ENCODE data around the gene ZNF324B. TPM values are rescaled to one million over a fixed set of nuclear protein-coding genes. Genes with fewer than 3 reads are reported as not detected.

ZNF324B gene
- polyA plus RNA-seq, 3 donors, result 0.46 to 3.1 (median 0.82) TPM

GRCh38 chr19:58479736-58480480 is 28.5 kb downstream of the ZNF324B start:
- H2AFZ ChIP-seq (ENCODE audit: insufficient read depth, low read depth, low read length, poor library complexity, severe bottlenecking), result no peak overlapping the region
- Mint-ChIP-seq H3K9me3 (no peaks in the 10 kb centered on the region), H3K27ac (no peak overlapping the region), H3K4me1 (peaks cover 13% of the 10 kb centered on the region), H3K36me3 (peaks cover 3 to 8% of the 10 kb centered on the region in 2 donors), H3K4me3 (no peak overlapping the region), H3K27me3 (ENCODE audit: low read depth in 3 of 3) (peaks cover 0 to 6% (median 2%) of the 10 kb centered on the region in 3 donors)
- H3K4me3 ChIP-seq (replicated peaks in 1 of 3; ENCODE audit: low read depth in 2 of 3, low read length in 3 of 3), result no peak overlapping the region
- peaks cover 14 to 18% of the 10 kb centered on the region in 2 donors for H3K4me1 ChIP-seq (ENCODE audit: control insufficient read depth in 1 of 2, insufficient read depth in 2 of 2, low read length in 2 of 2)
- no peak overlapping the region for H3K4me2 ChIP-seq (replicated peaks; ENCODE audit: extremely low read depth, low read length, poor library complexity, severe bottlenecking)
- WGBS (ENCODE audit: insufficient coverage), result 94% methylated on average over 28 of the region's 28 CpGs
- no peak for DNase-seq
- H3K36me3 ChIP-seq (replicated peaks in 1 of 2; ENCODE audit: control insufficient read depth in 1 of 2, insufficient read depth in 2 of 2, low read length in 2 of 2), result peaks cover 0 to 6% of the 10 kb centered on the region in 2 donors
- no peaks in the 10 kb centered on the region for H3K27me3 ChIP-seq (ENCODE audit: control insufficient read depth in 2 of 2, insufficient read depth in 2 of 2, low read length in 2 of 2)
- no peaks in the 10 kb centered on the region for H3K9me3 ChIP-seq (replicated peaks in 1 of 2; ENCODE audit: control insufficient read depth in 1 of 2, insufficient read depth in 1 of 2, low read length in 2 of 2)
- intact Hi-C loops (cut with micrococcal nuclease), result no loop called here
- no peaks in the 10 kb centered on the region for H4K20me1 ChIP-seq (ENCODE audit: insufficient read depth, low read length)
- H3K9ac ChIP-seq (ENCODE audit: insufficient read depth, low read length, poor library complexity, severe bottlenecking), result no peak overlapping the region
- no peaks in the 10 kb centered on the region for H3K79me2 ChIP-seq (ENCODE audit: insufficient read depth, low read length)
- H3K27ac ChIP-seq (ENCODE audit: low read depth in 1 of 2, low read length in 2 of 2), result no peak overlapping the region
- no peak for TF ChIP-seq CTCF (IDR thresholded peaks at IDR 0.05)

- Histone ChIP-seq H3K27ac (ENCODE audit: low read depth in 1 of 2, low read length in 2 of 2) (no peak overlapping the region), H3K9me3 (replicated peaks in 1 of 2; ENCODE audit: control insufficient read depth in 1 of 2, insufficient read depth in 1 of 2, low read length in 2 of 2) (no peaks in the 10 kb centered on the region), H3K79me2 (ENCODE audit: insufficient read depth, low read length) (no peaks in the 10 kb centered on the region), H2AFZ (ENCODE audit: insufficient read depth, low read depth, low read length, poor library complexity, severe bottlenecking) (no peak overlapping the region), H3K27me3 (ENCODE audit: control insufficient read depth in 2 of 2, insufficient read depth in 2 of 2, low read length in 2 of 2) (no peaks in the 10 kb centered on the region), H3K4me1 (ENCODE audit: control insufficient read depth in 1 of 2, insufficient read depth in 2 of 2, low read length in 2 of 2) (peaks cover 8 to 12% of the 10 kb centered on the region in 2 donors), H4K20me1 (ENCODE audit: insufficient read depth, low read length) (no peaks in the 10 kb centered on the region), H3K4me2 (replicated peaks; ENCODE audit: extremely low read depth, low read length, poor library complexity, severe bottlenecking) (no peak overlapping the region), H3K9ac (ENCODE audit: insufficient read depth, low read length, poor library complexity, severe bottlenecking) (no peak overlapping the region), H3K36me3 (replicated peaks in 1 of 2; ENCODE audit: control insufficient read depth in 1 of 2, insufficient read depth in 2 of 2, low read length in 2 of 2) (peaks cover 0 to 6% of the 10 kb centered on the region in 2 donors), H3K4me3 (replicated peaks in 1 of 3; ENCODE audit: low read depth in 2 of 3, low read length in 3 of 3) (no peak overlapping the region)
- DNase-seq, result no peak
- no peak overlapping the region for H3K4me3 Mint-ChIP-seq
- peaks cover 3 to 8% of the 10 kb centered on the region in 2 donors for H3K36me3 Mint-ChIP-seq
- H3K27me3 Mint-ChIP-seq (ENCODE audit: low read depth in 3 of 3), result peaks cover 0 to 6% (median 2%) of the 10 kb centered on the region in 3 donors
- H3K9me3 Mint-ChIP-seq, result no peaks in the 10 kb centered on the region
- intact Hi-C loops (cut with micrococcal nuclease), result no loop called here
- 95% methylated on average over 20 of the region's 20 CpGs for WGBS (ENCODE audit: insufficient coverage)
- TF ChIP-seq CTCF (IDR thresholded peaks at IDR 0.05), result no peak
- H3K4me1 Mint-ChIP-seq, result peaks cover 9% of the 10 kb centered on the region
- H3K27ac Mint-ChIP-seq, result no peak overlapping the region
Measured at GRCh38 chr19:58480481-58480830, 29.0 kb downstream of the ZNF324B start.

Measured in CD14-positive monocyte (primary cell).